Effector memory CD8-positive, alpha-beta T cell (primary cell): Measurements from ENCODE around the gene GIT2.

ENCODE experiments used
- ATAC-seq: fragments of 150-1000 bp; cut with Tn5 transposase; replicated peaks from 2 replicates; pipeline ENCODE4 v1.10.0; 2021; ENCODE audit warnings: mild to moderate bottlenecking, moderate library complexity
- DNase-seq, 3 experiments: peaks; one replicate each; pipeline ENCODE4 v3.0.0; 2021
- H3K27ac Mint-ChIP-seq, 2 donors: one replicate each; pipeline ENCODE4 v1.8.0; 2022; ENCODE audit warnings: mild to moderate bottlenecking in 2 of 2, mixed read lengths in 2 of 2, moderate library complexity in 2 of 2
- H3K27me3 Mint-ChIP-seq, 2 donors: one replicate each; pipeline ENCODE4 v1.8.0; 2022; ENCODE audit warnings: mixed read lengths in 2 of 2
- H3K36me3 Mint-ChIP-seq: one replicate; pipeline ENCODE4 v1.8.0; 2022; ENCODE audit warnings: mild to moderate bottlenecking, moderate library complexity, mixed read lengths; ENCODE audit not compliant: insufficient read depth
- H3K4me1 Mint-ChIP-seq, 2 donors: one replicate each; pipeline ENCODE4 v1.8.0; 2022; ENCODE audit warnings: low read depth in 2 of 2, mixed read lengths in 2 of 2
- H3K4me3 Mint-ChIP-seq, 2 donors: one replicate each; pipeline ENCODE4 v1.8.0; 2022; ENCODE audit warnings: mild to moderate bottlenecking in 2 of 2, mixed read lengths in 2 of 2, moderate library complexity in 2 of 2
- H3K9me3 Mint-ChIP-seq, 2 donors: one replicate each; pipeline ENCODE4 v1.8.0; 2022; ENCODE audit warnings: mixed read lengths in 2 of 2

The GIT2 gene

GRCh38 chr12:109961201-109961600 lies 35.0 kb downstream of the GIT2 start:
- H3K4me1 Mint-ChIP-seq, result peaks cover 2 to 16% of the 10 kb centered on the region in 2 donors
- H3K36me3 Mint-ChIP-seq, result peaks cover 80% of the 10 kb centered on the region

GRCh38 chr12:109959411-109960093 lies 36.6 kb downstream of the GIT2 start:
- Mint-ChIP-seq H3K4me1 (peaks cover 2 to 12% of the 10 kb centered on the region in 2 donors), H3K4me3 (no peak overlapping the region), H3K27ac (no peak overlapping the region), H3K36me3 (peaks cover 71% of the 10 kb centered on the region), H3K27me3 (no peaks in the 10 kb centered on the region), H3K9me3 (no peaks in the 10 kb centered on the region)
- DNase-seq (no peak), ATAC-seq (no peak)

More at GRCh38 chr12:109961201-109961600, 35.0 kb downstream of the GIT2 start:
- no peak for ATAC-seq
- Mint-ChIP-seq H3K27ac (peak overlapping the region; percentile 25 to 78), H3K27me3 (no peaks in the 10 kb centered on the region), H3K4me3 (no peak overlapping the region), H3K9me3 (no peaks in the 10 kb centered on the region)
- DNase-seq, result no peak

- ATAC-seq (no peak), DNase-seq (no peak)
- no peak overlapping the region for H3K27ac Mint-ChIP-seq
- H3K27me3 Mint-ChIP-seq, result no peaks in the 10 kb centered on the region
- H3K36me3 Mint-ChIP-seq, result peaks cover 76% of the 10 kb centered on the region
- H3K4me1 Mint-ChIP-seq, result peaks cover 0 to 3% of the 10 kb centered on the region in 2 donors
- no peaks in the 10 kb centered on the region for H3K9me3 Mint-ChIP-seq
- no peak overlapping the region for H3K4me3 Mint-ChIP-seq
Measured at GRCh38 chr12:109958374-109958773, 37.8 kb downstream of the GIT2 start.

DNA sequence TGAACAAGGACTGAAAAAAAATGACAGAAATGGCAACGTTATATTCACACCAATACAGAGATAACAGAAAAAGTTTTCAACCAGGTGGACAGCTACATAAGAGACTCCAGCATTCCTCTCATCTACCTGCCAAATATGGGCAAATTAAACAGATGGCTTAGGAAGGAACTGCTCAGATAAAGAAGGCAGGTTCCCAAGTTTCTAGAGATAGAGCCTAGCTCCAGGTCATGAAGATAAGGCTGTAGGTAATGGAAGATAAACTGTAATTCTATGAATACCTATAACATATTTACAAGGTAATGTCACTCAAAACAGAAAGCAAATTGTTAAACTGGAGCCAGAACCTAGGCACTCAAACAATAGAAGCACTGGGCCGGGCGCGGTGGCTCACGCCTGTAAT lies 42.5 kb downstream of the GIT2 start:
- peaks cover 85% of the 10 kb centered on the region for H3K36me3 Mint-ChIP-seq
- no peaks in the 10 kb centered on the region for H3K27me3 Mint-ChIP-seq

GRCh38 chr12:109952873-109953272 lies 43.3 kb downstream of the GIT2 start:
- H3K27me3 Mint-ChIP-seq, result no peaks in the 10 kb centered on the region
- no peak for ATAC-seq
- no peak for DNase-seq
- peaks cover 5 to 10% of the 10 kb centered on the region in 2 donors for H3K4me1 Mint-ChIP-seq
- H3K36me3 Mint-ChIP-seq, result peaks cover 83% of the 10 kb centered on the region
- no peaks in the 10 kb centered on the region for H3K9me3 Mint-ChIP-seq
- peak overlapping the region; percentile 36 to 47 for H3K27ac Mint-ChIP-seq
- H3K4me3 Mint-ChIP-seq, result no peak overlapping the region

More for the DNA sequence above, 42.5 kb downstream of the GIT2 start:
- DNase-seq (no peak), ATAC-seq (no peak)
- Mint-ChIP-seq H3K27ac (peak overlapping the region; percentile 36 to 47), H3K4me1 (peaks cover 0 to 6% of the 10 kb centered on the region in 2 donors), H3K9me3 (no peaks in the 10 kb centered on the region), H3K4me3 (no peak overlapping the region)

DNA sequence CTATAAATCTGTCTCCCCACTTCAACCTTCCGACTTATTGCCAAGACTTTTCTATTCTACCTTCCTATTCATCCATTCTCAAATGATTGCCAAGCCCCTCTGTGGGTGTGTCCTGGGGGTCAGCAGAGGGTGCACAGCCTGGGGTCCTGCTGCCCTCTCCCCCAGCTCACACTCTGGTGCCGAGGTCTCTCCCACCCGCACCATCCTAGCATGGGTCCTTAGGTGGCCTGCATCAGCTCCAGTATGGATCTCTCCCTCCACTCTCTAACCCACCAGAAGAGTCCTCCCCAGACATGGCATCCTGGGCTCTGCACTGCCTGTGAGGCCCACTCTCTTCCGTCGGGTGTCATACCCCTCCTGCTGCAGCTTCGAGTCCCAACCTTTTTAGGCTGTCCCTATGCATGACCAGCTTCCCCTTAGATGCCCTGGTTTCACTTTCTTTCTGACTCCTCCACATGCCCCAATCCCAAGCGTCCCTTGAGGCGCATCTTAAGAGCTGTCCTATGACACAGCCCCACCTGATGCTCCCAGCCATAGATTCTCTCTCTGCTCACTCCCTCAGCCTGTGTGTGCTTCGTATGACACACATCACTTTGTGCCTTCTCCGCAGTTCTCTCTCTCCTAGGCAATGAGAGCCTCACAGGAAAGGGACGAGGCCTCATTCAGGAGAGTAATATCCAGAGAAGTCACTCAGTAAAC lies 43.9 kb downstream of the GIT2 start:
- Mint-ChIP-seq H3K9me3 (no peaks in the 10 kb centered on the region), H3K27ac (peak overlapping the region; percentile 36 to 47), H3K4me3 (no peak overlapping the region), H3K36me3 (peaks cover 79% of the 10 kb centered on the region), H3K27me3 (no peaks in the 10 kb centered on the region), H3K4me1 (peaks cover 6 to 10% of the 10 kb centered on the region in 2 donors)
- no peak for DNase-seq
- no peak for ATAC-seq

DNA sequence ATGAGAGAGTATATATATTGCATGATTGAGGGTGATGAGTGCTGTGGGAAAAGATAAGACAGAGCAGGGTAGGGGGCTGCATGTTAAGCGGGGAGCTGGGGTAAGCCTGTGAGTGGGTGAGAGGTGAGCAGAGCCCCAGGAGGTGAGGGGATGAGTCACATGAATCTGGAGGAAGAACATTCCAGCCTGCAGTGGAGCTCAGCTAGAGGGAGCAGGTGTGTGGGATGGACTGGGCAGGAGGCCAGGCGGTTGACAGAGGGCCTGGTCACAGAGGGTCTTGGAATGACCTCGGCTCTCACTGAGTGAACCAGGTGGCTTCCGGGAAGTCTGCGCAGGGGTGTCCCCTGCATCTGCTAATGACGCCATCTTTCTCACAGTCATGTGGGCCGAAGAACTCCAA lies 44.4 kb downstream of the GIT2 start:
- Mint-ChIP-seq H3K36me3 (peaks cover 79% of the 10 kb centered on the region), H3K27me3 (no peaks in the 10 kb centered on the region), H3K4me1 (peaks cover 10 to 14% of the 10 kb centered on the region in 2 donors), H3K27ac (peak overlapping the region in 1 of 2 donors; percentile 53), H3K4me3 (no peak overlapping the region), H3K9me3 (no peaks in the 10 kb centered on the region)
- no peak for DNase-seq
- ATAC-seq, result no peak

- H3K4me1 Mint-ChIP-seq, result peaks cover 14 to 18% of the 10 kb centered on the region in 2 donors
- H3K4me3 Mint-ChIP-seq, result no peak overlapping the region
- DNase-seq, result no peak
- peaks cover 79% of the 10 kb centered on the region for H3K36me3 Mint-ChIP-seq
- ATAC-seq, result no peak
- peak overlapping the region; percentile 31 to 53 for H3K27ac Mint-ChIP-seq
- H3K9me3 Mint-ChIP-seq, result no peaks in the 10 kb centered on the region
- H3K27me3 Mint-ChIP-seq, result no peaks in the 10 kb centered on the region
Measured at GRCh38 chr12:109951136-109951535, 45.0 kb downstream of the GIT2 start.

DNA sequence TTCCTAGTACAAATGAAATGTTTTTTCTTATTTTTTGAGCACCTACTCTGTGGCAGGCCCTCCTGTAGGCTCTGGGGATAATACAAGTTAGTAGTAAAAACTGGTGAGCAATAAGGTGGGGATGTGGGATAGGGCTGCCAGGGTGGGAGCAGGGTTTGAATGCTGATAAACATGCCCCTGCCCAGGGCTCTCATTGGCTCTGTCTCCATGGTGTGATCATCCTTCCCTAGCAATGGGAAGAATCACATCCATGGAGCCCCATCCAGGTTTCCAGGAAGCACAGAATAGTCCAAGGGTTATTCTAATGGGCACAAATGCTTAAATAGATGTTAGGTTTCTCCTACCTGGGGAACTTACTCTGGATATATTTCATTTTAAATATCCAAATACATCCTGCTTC lies 45.5 kb downstream of the GIT2 start:
- ATAC-seq (no peak), DNase-seq (no peak)
- Mint-ChIP-seq H3K9me3 (no peaks in the 10 kb centered on the region), H3K4me3 (no peak overlapping the region), H3K27ac (peak overlapping the region in 1 of 2 donors; percentile 31), H3K4me1 (peaks cover 14 to 18% of the 10 kb centered on the region in 2 donors), H3K27me3 (no peaks in the 10 kb centered on the region), H3K36me3 (peaks cover 83% of the 10 kb centered on the region)

DNA sequence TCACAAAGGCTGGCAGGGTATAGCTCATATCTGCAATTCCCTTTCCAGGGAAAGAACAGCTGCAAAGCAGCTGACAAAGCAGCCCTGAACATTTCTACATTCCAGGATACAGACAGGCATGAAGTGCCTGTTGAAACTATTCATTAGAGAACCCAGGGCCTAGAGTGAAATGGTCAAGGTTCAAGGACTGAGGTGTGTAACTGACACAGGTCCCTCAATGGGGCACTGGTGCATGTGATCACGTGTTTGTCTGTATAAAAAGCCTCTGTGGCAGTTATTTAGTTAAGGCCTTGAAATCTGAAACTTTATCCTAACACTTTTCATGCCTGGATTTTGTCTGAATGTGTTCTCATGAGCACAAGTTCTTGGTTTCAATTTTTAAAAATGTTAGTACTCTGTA lies 47.1 kb downstream of the GIT2 start:
- H3K4me3 Mint-ChIP-seq, result no peak overlapping the region
- DNase-seq (no peak), ATAC-seq (no peak)
- peaks cover 14 to 27% of the 10 kb centered on the region in 2 donors for H3K4me1 Mint-ChIP-seq
- H3K9me3 Mint-ChIP-seq, result no peaks in the 10 kb centered on the region
- peak overlapping the region; percentile 42 to 51 for H3K27ac Mint-ChIP-seq
- peaks cover 84% of the 10 kb centered on the region for H3K36me3 Mint-ChIP-seq
- no peaks in the 10 kb centered on the region for H3K27me3 Mint-ChIP-seq

- Mint-ChIP-seq H3K27ac (peak overlapping the region; percentile 68 to 87), H3K4me3 (no peak overlapping the region), H3K27me3 (no peaks in the 10 kb centered on the region), H3K4me1 (peaks cover 14 to 27% of the 10 kb centered on the region in 2 donors), H3K9me3 (no peaks in the 10 kb centered on the region), H3K36me3 (peaks cover 80% of the 10 kb centered on the region)
- ATAC-seq, result no peak
- no peak for DNase-seq
Measured at GRCh38 chr12:109948368-109948767, 47.8 kb downstream of the GIT2 start.

- peak overlapping the region; percentile 87 to 89 for H3K27ac Mint-ChIP-seq
Measured at GRCh38 chr12:109947521-109947920, 48.6 kb downstream of the GIT2 start.

DNA sequence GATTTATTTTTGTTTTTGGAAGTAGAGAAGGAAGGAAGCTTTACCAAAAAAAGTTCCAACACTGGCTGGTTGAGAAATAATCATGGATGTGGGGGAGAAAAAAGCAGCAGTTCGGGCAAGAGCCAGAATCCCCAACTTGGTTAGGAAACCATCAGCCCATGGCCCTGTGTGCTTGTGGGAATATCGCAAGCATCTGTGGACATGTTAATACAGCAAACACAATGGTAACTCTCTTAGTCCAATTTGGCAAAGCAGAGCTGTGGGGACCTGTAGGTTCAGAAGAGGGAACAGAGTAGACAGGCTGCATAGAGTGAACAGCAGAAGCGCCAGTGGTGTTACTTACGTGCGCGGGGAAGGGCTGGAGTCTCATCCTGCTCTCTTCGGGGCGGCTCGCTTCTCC lies 49.3 kb downstream of the GIT2 start:
- Mint-ChIP-seq H3K27ac (peak overlapping the region; percentile 87 to 89), H3K36me3 (peaks cover 68% of the 10 kb centered on the region), H3K27me3 (no peaks in the 10 kb centered on the region), H3K9me3 (no peaks in the 10 kb centered on the region), H3K4me1 (peaks cover 14 to 21% of the 10 kb centered on the region in 2 donors), H3K4me3 (no peak overlapping the region)
- DNase-seq (no peak), ATAC-seq (no peak)

More at GRCh38 chr12:109947521-109947920, 48.6 kb downstream of the GIT2 start:
- H3K36me3 Mint-ChIP-seq, result peaks cover 74% of the 10 kb centered on the region
- peaks cover 14 to 25% of the 10 kb centered on the region in 2 donors for H3K4me1 Mint-ChIP-seq
- DNase-seq (no peak), ATAC-seq (no peak)
- H3K9me3 Mint-ChIP-seq, result no peaks in the 10 kb centered on the region
- no peaks in the 10 kb centered on the region for H3K27me3 Mint-ChIP-seq
- H3K4me3 Mint-ChIP-seq, result no peak overlapping the region

DNA sequence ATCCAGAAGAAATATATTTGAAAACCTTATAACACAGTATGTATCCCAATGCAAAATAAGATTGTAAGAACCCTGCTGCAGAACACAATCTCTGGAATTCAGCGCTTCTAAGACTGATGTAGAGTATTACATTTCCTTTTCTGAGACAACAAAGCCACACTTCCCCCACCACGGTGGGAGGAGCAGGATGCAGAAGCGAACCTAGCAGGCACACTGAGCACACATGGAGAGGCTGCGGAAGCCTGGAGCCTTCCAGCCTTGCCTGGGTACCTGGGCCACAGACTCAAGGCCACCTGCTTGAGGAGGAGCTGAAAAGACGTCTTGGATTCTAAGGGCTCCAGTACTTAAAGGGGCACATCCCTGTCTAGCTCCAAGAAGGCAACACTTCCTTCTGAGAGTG lies 49.7 kb downstream of the GIT2 start:
- Mint-ChIP-seq H3K27me3 (no peaks in the 10 kb centered on the region), H3K36me3 (peaks cover 64% of the 10 kb centered on the region), H3K4me3 (no peak overlapping the region), H3K4me1 (peaks cover 14 to 21% of the 10 kb centered on the region in 2 donors), H3K9me3 (no peaks in the 10 kb centered on the region), H3K27ac (peak overlapping the region; percentile 87 to 89)
- DNase-seq (no peak), ATAC-seq (no peak)
